Fibroblast of lung (primary cell): Measurements from ENCODE around the gene CD1D.

ENCODE experiments used
- CTCF ChIP-seq, 2 donors: IDR thresholded peaks in 1 of 2; conservative IDR thresholded peaks in 1 of 2; 1 replicate in 1 of 2; 2 replicates in 1 of 2; pipeline ENCODE4 v1.5.1; 2011 to 2012; ENCODE audit warnings: low read length in 2 of 2, control low read depth in 1 of 2, inconsistent platforms in 1 of 2, low read depth in 1 of 2, mild to moderate bottlenecking in 1 of 2
- EZH2 ChIP-seq: IDR thresholded peaks from 2 replicates; pipeline ENCODE4 v1.5.1; 2012; ENCODE audit warnings: low read length, control low read depth, mild to moderate bottlenecking; ENCODE audit errors: missing control alignments

GRCh38 chr1:158154501-158154900 is 26.2 kb upstream of the CD1D start:
- no peak for TF ChIP-seq EZH2
- no peak for TF ChIP-seq CTCF (conservative IDR thresholded peaks at IDR 0.05 in 1 of 2, IDR thresholded peaks at IDR 0.05 in 1 of 2; ENCODE audit: low read depth in 1 of 2, low read length in 2 of 2)
